Islet of Langerhans (tissue), 1 donor: ENCODE results near the gene OR51M1.

Experiments
- FAIRE-seq: peaks from one replicate; lab custom pipeline; 2011; peaks lifted over from hg19 to GRCh38; lab: Jason Lieb, UNC

OR51M1 gene

DNA sequence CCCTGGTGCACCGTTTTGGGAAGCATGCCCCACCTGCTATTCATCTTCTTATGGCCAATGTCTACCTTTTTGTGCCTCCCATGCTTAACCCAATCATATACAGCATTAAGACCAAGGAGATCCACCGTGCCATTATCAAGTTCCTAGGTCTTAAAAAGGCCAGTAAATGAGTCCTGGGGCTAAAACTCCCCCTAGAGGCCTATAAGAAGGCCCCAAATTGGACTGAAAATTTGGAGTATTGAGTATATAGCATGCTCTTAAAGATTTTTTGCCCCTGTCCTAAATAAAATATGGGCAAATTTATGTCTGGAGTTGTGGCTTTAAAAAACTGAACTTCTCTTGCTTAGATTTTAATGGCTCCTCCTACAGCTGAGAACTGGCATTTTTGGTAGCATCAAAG is 6.6 kb downstream of the OR51M1 start:
- FAIRE-seq = no peak

GRCh38 chr11:5394091-5394490 is 10.5 kb downstream of the OR51M1 start:
- no peak for FAIRE-seq

DNA sequence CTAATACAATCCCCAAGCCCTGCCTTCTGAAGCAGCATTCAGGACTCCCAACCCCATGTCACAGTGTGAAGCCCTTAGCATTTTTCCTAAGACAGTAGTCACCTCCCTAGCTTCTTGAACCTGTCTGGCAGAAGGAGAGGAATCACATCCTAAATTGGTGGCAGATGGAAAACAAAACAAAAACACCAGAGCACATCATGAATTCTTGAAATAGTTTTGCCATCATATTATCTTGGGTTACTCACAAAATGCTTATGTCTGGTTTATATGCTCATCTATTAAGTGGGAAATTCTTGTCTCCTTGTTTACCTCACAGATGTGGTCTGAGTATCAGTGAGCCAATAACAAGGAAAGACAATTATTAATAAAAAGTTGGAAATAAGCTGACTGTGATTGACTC is 15.3 kb downstream of the OR51M1 start:
- no peak for FAIRE-seq

GRCh38 chr11:5405173-5405572 is 21.6 kb downstream of the OR51M1 start:
- no peak for FAIRE-seq

DNA sequence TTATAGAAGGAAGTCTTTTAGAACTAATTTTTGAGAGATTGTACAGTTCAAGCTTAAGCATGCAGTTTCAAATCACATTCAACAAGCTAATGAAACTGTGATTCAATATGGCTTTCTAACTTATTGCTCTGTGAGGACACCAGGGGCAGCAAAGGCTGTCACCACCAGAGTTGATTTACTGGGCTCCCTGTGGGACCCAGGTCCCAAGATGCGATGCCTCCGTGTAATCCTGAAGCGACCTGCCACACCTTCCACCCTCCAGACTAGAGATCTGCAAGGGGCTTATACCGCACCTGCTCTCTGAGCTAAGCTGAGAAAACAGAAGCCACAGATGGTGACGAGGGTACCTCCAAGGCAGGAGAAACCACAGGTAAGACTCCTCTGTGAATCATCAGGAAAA is 37.4 kb downstream of the OR51M1 start:
- no peak for FAIRE-seq

- FAIRE-seq = no peak
Measured at GRCh38 chr11:5421811-5422210, 38.2 kb downstream of the OR51M1 start, which contains the start of gene OR51Q1. OR51Q1 (plus strand) TSS chr11:5422111; CDS start chr11:5422201, 90 bp downstream.

DNA sequence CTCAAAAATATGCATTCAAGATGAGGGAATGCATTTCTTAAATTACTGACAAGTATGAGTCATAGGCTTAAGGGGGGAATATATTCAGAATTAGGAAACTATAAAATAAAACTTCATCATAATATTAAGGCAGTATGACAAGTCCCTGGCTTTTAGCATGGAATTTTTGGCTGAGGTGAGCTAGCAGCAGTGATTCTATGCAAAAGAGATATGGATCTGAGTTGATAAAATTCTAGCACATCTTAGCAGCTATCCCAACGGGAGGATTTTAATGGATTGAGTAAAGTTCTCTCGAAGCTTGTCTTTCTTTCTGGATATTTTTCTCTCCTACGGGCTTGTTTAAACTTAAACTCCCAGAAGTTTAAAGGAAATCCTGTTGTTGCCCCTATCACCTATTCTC is 39.5 kb downstream of the OR51M1 start:
- no peak for FAIRE-seq

DNA sequence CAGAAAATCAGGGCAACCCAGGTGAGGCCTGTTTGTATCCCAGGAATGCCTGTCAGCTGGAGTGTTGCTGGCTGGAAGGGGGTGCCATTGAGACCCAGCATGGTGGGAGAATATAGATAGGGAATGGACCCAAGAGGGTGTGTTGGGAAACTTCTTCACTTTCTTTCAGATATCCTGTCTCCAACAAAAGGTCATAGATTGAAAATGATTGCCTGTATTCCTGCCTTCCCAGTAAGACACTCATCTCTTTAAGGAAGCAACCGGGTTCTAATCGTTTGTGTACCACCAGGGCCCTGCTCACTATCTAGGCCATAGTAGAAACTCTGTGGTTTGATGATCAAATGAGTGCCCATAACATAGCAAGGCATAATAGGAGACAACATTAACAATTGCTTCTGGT is 57.8 kb downstream of the OR51M1 start, which contains the start of gene OR51I1:
Gene OR51I1, minus strand, starts transcription at position 101 of the 400 bp plus-strand sequence. Its CDS starts 0 bp downstream, at position 101.
- no peak for FAIRE-seq
